ENCODE results near the gene CCDC183.
"Not testable (repeated sequence)": the region's sequence is repeated elsewhere in the genome, so short reads cannot be mapped to it uniquely, and the experiment has no call there.

CCDC183 gene

DNA sequence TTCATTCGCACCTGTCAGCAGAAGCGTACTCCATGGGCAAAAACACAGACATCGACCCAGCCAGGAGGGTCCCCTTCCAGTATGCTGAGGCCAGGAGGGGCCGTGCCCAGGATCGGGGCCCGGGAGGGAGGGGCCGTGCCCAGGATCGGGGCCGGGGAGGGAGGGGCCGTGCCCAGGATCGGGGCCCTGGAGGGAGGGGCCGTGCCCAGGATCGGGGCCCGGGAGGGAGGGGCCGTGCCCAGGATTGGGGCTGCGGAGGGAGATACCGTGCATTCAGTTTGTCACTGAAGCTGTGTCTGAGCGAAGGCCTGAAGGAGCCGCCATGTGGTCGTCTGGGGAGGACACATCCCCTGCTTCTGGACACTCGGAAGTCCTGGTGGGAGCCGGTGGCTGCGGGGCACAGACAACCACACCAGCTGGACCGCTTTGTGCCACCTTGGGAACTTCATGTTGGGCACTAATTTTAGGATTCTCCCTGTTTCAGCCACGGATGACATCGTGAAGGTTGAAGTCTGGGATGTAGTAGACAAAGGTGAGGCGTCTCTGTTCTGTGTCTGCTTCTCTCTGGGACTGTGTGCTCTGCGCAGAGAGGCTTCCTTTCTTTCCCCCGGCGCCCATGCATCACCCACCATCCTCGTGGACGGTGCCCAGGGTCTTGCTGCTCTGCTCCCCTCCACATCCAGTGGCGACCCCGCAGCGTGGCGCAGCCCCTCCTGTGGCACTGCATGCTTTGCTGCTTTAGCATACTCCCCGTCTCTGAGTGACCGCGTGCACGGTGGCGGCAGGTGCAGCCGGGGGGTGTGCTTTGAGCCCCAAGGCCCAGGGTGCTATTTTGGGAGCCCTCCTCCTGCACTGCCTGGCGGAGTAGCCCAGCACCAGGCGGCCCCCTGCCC lies 29.4 kb downstream of the CCDC183 start:
- DNase-seq (ENCODE audit: low spot score) = no peak

DNA sequence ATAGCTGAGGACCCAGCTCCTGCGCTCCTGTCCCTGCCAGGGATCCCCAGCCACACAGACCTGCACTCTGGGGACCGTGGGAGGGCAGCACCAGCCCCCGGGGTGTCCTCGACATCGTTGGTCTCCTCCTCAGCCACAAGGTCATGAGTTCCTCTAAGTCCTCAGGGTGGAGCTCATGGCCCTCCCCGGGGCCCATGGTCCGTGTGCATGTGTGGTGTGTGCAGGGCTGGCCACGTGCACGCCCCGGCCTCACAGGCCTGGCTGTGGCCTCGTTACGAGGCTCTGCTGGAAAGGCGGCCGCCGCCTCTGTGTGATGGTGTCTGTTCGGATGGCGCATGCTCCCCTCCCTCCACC lies 30.0 kb downstream of the CCDC183 start:
- no peak for DNase-seq (ENCODE audit: low spot score)

DNA sequence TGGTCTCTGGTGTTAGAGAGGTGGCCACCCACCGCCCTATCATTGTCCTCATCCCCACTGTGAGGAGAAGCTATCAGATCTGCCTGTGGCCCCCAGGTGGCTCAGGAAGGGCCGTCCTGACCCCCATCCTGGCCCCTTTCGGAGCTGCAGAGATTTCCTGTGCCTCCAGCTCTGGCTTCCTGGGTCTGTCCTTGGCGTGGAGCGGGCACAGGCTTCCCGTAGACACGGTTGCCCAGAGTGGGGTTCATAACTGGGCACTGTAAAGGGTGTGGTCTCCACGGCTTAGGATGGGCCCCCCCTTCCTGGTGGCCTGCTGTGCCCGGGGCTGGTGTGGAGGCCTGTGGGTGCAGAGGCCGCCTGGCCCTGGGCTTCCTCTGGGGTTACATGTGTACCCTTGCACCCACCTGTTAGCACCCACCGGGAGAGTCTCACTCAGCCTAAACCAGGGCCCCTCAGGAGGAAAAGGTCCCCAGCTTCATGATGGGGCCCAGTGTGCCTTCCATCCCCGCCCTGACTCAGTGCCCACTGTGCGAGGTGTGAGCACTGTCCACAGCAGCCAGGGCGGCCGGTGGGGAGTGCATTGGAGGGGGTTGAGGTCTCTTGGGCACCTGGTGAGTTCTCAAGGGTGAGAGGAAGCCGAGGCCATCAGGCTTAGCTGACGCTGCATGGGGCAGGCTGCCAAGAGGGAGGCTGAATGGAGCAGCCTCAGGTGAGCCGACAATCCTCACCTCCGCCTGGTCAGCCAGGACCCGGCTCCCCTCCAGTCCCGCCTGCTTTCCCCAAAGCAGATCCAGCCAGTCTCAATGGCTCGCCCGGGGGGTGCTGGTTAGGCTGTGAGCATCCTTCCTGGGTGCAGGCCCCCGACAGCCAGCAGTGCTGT lies 30.8 kb downstream of the CCDC183 start:
- no peak for DNase-seq (ENCODE audit: low spot score)

GRCh38 chr9:136827794-136828473 lies 31.8 kb downstream of the CCDC183 start:
- no peak for DNase-seq (ENCODE audit: low spot score)

- DNase-seq (ENCODE audit: low spot score) = no peak
Measured at GRCh38 chr9:136828474-136829140, 32.5 kb downstream of the CCDC183 start.

- no peak for DNase-seq (ENCODE audit: low spot score)
Measured at GRCh38 chr9:136829412-136829811, 33.3 kb downstream of the CCDC183 start.

DNA sequence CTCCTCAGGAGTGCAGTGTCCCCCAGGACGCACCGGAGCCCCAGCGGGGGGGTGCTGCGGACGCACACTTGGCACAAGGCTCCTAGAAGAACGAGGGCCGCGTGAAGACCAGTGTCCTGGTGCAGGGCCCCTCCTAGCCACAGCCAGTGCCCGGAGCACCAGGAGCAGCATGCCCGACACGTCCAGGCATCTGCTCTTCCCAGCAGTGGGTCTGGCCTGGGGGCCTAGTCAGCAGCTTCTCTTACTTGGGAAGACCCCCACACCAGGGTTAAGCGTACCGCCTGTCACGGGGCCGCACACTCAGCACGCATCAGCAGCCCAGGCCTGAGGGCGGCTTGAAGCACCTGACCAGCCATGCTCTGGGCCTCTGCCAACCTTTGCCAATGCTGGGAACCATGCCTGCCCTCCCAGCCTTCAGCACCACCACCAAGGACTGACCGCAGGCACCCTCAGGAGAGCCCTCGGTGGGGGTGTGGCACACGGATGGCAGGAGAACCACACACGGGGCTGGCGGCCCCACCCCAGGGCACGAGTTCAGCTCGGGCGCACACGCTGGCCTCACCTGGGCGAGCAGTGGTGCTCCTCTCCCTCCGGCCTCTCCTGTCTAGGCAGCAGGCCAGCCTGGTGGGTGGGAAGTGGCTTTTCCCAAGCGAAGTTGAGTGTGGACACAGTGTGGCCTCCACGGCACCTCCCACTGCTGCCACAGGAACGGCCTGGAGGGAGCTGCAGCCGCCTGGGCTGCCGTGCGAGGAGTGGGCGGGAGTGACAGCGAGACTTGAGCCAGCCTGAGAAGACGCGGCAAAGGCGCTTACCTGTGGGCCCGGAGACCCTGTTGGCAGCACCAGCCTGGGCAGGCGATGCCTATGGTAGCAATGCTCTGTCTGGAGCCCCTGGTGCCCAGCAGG lies 34.1 kb downstream of the CCDC183 start:
- DNase-seq (ENCODE audit: low spot score) = no peak

DNA sequence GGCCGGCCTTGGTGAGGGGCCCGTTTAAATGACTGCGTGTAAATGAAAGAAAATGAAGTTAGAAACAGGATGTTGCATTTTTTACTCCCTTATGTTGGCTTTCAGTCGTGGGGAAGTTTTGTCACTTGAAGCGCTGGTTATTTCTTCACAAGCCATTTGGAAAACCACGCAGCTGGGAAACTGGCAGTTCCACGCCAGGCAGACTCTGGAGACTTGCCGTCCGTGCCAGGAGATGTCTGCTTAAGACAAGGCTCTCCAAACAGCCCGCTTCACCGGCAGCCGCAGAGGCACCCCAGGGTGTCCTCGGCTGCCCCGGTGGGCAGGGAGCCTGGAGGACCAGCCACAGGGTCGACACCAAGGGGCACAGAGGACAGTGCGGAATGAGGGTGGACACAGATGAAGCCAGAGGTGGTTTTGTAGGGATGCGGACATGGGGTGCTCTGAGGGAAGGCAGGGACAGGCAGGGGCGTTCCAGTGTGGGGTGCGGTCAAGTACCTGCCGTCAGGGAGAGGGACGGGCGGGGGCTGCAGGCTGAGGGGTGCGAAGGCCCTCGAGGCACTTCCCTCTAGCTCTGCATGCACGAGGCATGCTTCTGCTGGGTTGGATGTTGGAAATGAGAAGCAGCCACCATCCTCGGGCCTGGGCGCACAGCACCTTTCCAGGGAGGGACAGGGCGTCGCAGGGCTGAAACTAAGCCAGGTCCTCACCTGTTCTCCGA lies 35.0 kb downstream of the CCDC183 start:
- DNase-seq (ENCODE audit: low spot score) = no peak

DNA sequence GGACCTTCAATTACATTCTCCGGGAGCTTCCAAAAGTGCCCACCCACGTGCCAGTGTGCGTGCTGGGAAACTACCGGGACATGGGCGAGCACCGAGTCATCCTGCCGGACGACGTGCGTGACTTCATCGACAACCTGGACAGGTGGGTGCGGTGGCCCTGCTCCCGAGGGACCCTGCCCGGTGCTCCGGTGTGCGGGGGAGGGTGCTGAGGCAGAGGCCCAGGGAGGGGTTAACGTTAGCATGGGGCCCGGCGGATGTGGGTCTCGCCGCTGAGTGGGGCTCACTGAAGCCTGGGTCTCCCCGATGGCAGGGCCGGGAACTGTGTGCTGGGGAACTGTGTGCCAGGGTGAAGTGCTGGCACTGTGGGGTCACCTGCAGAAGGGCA lies 35.6 kb downstream of the CCDC183 start:
- no peak for DNase-seq (ENCODE audit: low spot score)

DNA sequence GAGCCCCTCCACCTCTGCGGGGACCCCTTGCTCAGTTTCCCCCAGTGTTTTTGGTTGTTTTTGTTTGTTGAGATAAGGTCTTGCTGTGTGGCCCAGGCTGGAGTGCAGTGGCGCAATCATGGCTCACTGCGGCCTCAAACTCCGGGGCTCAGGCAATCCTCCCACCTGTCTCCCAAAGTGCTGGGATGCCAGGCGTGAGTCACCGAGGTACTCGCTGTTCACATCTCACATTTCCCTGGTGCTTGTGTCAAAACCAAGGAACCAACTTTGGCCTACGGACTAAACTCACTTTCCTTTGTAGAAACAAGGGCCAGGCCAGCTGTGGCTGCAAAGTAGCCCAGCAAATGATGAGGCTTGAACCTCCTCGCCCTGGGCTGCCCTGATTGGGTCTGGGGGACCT lies 36.4 kb downstream of the CCDC183 start:
- no peak for DNase-seq (ENCODE audit: low spot score)

DNA sequence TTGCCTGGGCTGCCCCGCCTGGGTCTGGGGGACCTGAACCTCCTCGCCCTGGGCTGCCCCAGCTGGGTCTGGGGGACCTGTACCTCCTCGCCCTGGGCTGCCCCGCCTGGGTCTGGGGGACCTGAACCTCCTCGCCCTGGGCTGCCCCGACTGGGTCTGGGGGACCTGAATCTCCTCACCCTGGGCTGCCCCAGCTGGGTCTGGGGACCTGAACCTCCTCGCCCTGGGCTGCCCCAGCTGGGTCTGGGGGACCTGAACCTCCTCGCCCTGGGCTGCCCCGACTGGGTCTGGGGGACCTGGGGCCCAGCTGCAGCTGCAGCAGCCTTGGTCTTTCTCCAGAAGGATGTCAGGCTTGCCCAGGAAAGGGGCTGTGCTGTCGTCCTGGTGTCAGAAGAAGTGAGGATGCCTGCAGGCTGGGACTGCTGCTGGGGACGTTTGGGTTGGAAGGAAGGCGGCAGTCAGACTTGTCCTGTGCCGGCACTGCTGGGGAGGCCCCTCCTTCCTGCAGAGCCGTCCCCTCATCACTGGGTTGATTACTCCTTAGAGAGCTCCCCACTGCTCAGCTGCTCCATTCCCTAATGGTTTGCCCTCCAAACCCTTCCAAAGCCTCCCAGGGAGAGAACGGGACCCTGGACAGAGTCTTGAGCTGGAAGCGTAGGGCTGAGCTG lies 37.4 kb downstream of the CCDC183 start:
- not testable (repeated sequence) for DNase-seq (ENCODE audit: low spot score)

- DNase-seq (ENCODE audit: low spot score) = no peak
Measured at GRCh38 chr9:136835162-136835931, 39.2 kb downstream of the CCDC183 start.

GRCh38 chr9:136835932-136836904 lies 40.1 kb downstream of the CCDC183 start:
- DNase-seq (ENCODE audit: low spot score) = no peak

- DNase-seq (ENCODE audit: low spot score) = no peak
Measured at GRCh38 chr9:136837146-136837855, 41.2 kb downstream of the CCDC183 start.

GRCh38 chr9:136837856-136838277 lies 41.7 kb downstream of the CCDC183 start:
- not testable (repeated sequence) for DNase-seq (ENCODE audit: low spot score)

GRCh38 chr9:136838314-136839228 lies 42.4 kb downstream of the CCDC183 start:
- no peak for DNase-seq (ENCODE audit: low spot score)
